Colonic mucosa (tissue), 4 donors: Measurements from ENCODE around the gene NELL2. TPM values are rescaled to one million over a fixed set of nuclear protein-coding genes. Genes with fewer than 3 reads are reported as not detected.

Experiments
- DNase-seq: peaks from one replicate; pipeline ENCODE4 v3.0.0-alpha.2; 2020
- H3K27ac ChIP-seq: fragments of 200-600 bp; one replicate; pipeline ENCODE4 v1.8.0; 2021
- H3K27me3 ChIP-seq: fragments of 200-600 bp; one replicate; pipeline ENCODE4 v1.8.0; 2021
- H3K36me3 ChIP-seq: fragments of 200-600 bp; one replicate; pipeline ENCODE4 v1.8.0; 2021
- H3K4me1 ChIP-seq: fragments of 200-600 bp; one replicate; pipeline ENCODE4 v1.8.0; 2021; ENCODE audit warnings: mild to moderate bottlenecking
- H3K4me3 ChIP-seq: fragments of 200-600 bp; one replicate; pipeline ENCODE4 v1.8.0; 2021
- H3K9ac ChIP-seq, 2 donors: one replicate each; pipeline ENCODE4 v1.7.0; 2013; ENCODE audit warnings: control low read depth in 2 of 2, low read depth in 2 of 2, low read length in 2 of 2
- H3K9me3 ChIP-seq: fragments of 200-600 bp; one replicate; pipeline ENCODE4 v1.8.0; 2021
- CTCF ChIP-seq: fragments of 200-600 bp; IDR thresholded peaks from one replicate; pipeline ENCODE4 v1.8.0; 2022; ENCODE audit warnings: antibody characterized with exemption, mild to moderate bottlenecking
- intact Hi-C: fragments of 100-400 bp; cut with DNase I; formaldehyde crosslinking; loops from one replicate; pipeline ENCODE4 v1.14.1; 2022
- total RNA-seq, 2 donors: library from RNA; stranded (reverse); fragmentation: NEBNext Ultra II Directional in 1 of 2; extraction: Animal tissue kit (Norgen Biotek cat#: 25700) in 1 of 2; gene quantifications; one replicate each; pipeline ENCODE4 v1.2.1, GENCODE V29; 2021
- donor health status: healthy.
- donor health status: DM: no; HTN: no; CAD: no.
- donor health status: DM: no; HTN: no; CAD: no.

The NELL2 gene
- total RNA-seq, 2 donors from 2014 or later: 2.1 to 3.0 TPM

- H3K27me3 ChIP-seq: no peaks in the 10 kb centered on the region
- no peaks in the 10 kb centered on the region for H3K9me3 ChIP-seq
- intact Hi-C loops: no loop called here
- no peak for TF ChIP-seq CTCF
- DNase-seq: no peak
- no peaks in the 10 kb centered on the region for H3K36me3 ChIP-seq
- H3K4me3 ChIP-seq: no peak overlapping the region
- H3K4me1 ChIP-seq: no peaks in the 10 kb centered on the region
- H3K9ac ChIP-seq: no peak overlapping the region
- H3K27ac ChIP-seq: no peak overlapping the region
Measured at GRCh38 chr12:44655846-44656245, 220.3 kb downstream of the NELL2 start.

- no peak for TF ChIP-seq CTCF
- no peak overlapping the region for H3K9ac ChIP-seq
- no peak for DNase-seq
- H3K4me3 ChIP-seq: no peak overlapping the region
- H3K36me3 ChIP-seq: no peaks in the 10 kb centered on the region
- no peaks in the 10 kb centered on the region for H3K27me3 ChIP-seq
- H3K9me3 ChIP-seq: no peaks in the 10 kb centered on the region
- H3K4me1 ChIP-seq: no peaks in the 10 kb centered on the region
- no peak overlapping the region for H3K27ac ChIP-seq
- intact Hi-C loops: no loop called here
Measured at GRCh38 chr12:44654646-44655639, 221.2 kb downstream of the NELL2 start.

- intact Hi-C loops: no loop called here
- no peaks in the 10 kb centered on the region for H3K4me1 ChIP-seq
- H3K36me3 ChIP-seq: no peaks in the 10 kb centered on the region
- H3K9ac ChIP-seq: no peak overlapping the region
- H3K27me3 ChIP-seq: no peaks in the 10 kb centered on the region
- H3K27ac ChIP-seq: no peak overlapping the region
- H3K4me3 ChIP-seq: no peak overlapping the region
- DNase-seq: no peak
- no peak for TF ChIP-seq CTCF
- H3K9me3 ChIP-seq: no peaks in the 10 kb centered on the region
Measured at GRCh38 chr12:44653861-44654527, 222.1 kb downstream of the NELL2 start.

GRCh38 chr12:44649693-44650092, 226.4 kb downstream of the NELL2 start:
- H3K4me1 ChIP-seq: no peaks in the 10 kb centered on the region
- H3K9ac ChIP-seq: no peak overlapping the region
- intact Hi-C loops: no loop called here
- H3K36me3 ChIP-seq: no peaks in the 10 kb centered on the region
- no peak overlapping the region for H3K4me3 ChIP-seq
- no peak for TF ChIP-seq CTCF
- H3K9me3 ChIP-seq: no peaks in the 10 kb centered on the region
- no peak for DNase-seq
- no peaks in the 10 kb centered on the region for H3K27me3 ChIP-seq
- no peak overlapping the region for H3K27ac ChIP-seq

GRCh38 chr12:44647917-44648690, 228.0 kb downstream of the NELL2 start:
- H3K36me3 ChIP-seq: no peaks in the 10 kb centered on the region
- no peaks in the 10 kb centered on the region for H3K9me3 ChIP-seq
- H3K27ac ChIP-seq: no peak overlapping the region
- no peak overlapping the region for H3K9ac ChIP-seq
- intact Hi-C loops: no loop called here
- H3K27me3 ChIP-seq: no peaks in the 10 kb centered on the region
- no peak for DNase-seq
- no peak overlapping the region for H3K4me3 ChIP-seq
- no peak for TF ChIP-seq CTCF
- H3K4me1 ChIP-seq: no peaks in the 10 kb centered on the region
